Stimulated activated CD8-positive, alpha-beta memory T cell treated with anti-CD3 and anti-CD28 coated beads, Interleukin-12 subunit alpha, Interleukin-12 subunit beta, amount 100 ng/mL, for 24 hours (primary cell): ENCODE data around the gene NXPE3.
A peak's percentile ranks its signal among the peaks of the same experiment; 100 is the strongest.
"Not testable (repeated sequence)": the region's sequence is repeated elsewhere in the genome, so short reads cannot be mapped to it uniquely, and the experiment has no call there.

Experiments
- DNase-seq: peaks from one replicate; pipeline ENCODE4 v3.0.0-alpha.2; 2020; ENCODE audit errors: extremely low read depth

The NXPE3 gene

DNA sequence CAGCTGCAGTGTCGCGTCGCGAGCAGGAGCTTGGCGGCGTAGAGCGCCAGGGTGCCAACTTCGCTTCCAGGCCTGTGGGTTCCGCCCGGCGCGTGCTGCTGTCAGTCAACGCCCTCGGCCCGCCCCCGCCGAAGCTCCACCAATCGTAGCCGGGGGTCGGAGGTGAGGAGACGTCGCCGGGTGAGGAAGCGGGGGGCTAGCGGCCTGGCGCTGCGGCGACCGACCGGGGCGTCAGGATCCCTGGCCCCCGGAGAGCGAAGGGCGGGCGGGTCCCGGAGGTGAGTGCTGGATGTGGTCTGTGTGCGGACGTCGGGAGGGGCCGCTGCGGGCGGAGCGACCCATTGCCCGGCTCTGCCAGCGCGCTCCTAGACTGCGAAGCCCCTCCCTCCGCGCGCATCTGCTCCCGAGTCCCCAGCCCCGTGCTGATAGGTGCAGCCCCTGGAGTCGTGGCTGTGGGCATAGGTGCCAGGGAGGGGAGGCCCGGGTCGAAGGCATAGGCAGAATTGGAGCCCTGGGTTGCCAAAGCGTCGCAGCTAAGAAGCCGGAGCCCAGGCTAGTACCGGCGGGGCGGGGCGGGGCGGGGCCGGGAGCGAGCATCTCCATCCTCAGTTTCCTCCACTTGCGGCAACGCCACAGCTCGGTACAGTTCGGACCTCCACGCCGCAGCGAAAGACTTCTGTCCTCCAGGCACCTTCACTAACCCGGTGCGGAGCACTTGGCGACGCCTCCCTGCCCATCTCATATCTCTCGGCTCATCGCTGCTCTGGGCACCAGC is at the start of gene NXPE3:
TSS of gene NXPE3 (plus strand) at position 165 of the 775 bp plus-strand sequence. CDS start 6,386 bp downstream, outside the sequence.
- DNase-seq = peak; percentile 87

DNA sequence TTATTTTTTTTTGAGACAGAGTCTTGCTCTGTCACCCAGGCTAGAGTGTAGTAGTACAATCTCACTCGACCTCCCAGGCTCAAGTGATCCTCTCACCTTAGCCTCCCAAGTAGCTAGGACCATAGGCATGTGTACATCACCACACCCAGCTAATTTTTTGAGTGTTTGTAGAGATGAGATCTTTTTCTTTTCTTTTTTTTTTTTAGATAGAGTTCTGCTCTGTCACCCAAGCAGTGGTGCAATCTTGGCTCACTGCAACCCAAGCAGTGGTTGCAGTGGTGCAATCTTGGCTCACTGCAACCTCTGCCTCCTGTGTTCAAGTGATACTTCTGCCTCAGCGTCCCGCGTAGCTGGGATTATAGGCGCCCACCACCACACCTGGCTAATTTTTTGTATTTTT is 49.4 kb upstream of the NXPE3 start:
- DNase-seq = no peak

DNA sequence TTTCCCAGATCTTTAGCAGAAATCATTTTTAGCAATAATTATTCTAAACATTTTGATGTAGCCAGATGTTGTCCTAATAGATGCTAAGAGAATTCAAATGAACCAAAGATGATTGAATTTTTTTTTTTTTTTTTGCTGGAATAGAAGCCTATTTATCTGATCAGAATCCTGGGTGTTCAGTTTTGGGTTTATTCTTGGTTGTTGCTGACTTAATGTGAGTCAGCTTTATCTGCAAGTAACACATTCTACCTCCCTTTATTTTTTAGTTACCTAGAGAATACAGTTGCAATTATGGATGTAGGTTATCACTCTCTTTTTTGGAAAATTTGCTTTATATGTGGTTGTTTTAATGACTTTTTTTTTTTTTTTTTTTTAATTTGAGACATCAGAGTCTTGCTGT is 48.2 kb upstream of the NXPE3 start:
- no peak for DNase-seq

DNA sequence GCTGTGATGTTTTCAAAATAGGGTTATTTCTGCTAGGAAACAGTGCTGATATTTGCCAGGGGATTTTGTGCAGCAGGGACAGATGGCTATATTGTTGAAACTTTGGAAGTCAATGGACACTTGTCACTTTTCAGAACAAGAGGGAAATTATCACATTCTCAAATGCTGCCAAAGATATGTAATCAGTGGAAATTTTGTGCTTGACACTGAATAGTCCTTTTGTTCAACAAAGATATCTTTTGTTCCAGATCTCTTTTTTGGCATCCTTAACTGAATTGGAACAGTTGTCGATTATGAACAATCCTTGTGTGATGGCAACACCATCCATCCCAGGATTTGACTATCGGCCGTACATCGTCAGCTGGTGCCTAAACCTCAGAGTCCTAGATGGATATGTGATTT is 46.8 kb upstream of the NXPE3 start:
- no peak for DNase-seq

DNA sequence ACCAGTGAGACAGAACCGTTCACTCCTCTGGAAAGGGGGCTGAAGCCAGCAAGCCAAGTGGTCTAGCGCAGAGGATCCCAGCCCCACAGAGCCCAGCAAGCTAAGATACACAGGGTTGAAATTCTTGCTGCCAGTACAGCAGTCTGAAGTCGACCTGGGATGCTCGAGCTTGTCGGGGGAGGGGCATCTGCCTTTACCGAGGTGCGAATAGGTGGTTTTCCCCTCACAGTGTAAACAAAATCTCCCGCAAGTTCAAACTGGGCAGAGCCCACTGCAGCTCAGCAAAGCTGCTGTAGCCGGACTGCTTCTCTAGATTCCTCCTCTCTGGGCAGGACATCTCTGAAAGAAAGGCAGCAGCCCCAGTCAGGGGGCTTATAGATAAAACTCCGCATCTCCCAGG is 43.2 kb upstream of the NXPE3 start:
- DNase-seq = no peak

DNA sequence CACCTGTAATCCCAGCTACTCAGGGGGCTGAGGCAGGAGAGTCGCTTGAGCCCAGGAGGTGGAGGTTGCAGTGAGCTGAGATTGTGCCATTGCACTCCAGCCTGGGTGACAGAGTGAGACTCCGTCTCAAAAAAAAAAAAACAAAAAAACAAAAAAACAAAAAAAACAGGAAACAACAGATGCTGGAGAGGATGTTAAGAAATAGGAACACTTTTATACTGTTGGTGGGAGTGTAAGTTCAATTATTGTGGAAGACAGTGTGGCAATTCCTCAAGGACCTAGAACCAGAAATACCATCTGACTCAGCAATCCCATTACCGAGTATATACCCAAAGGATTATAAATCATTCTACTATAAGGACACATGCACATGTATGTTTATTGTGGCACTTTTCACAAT is 37.1 kb upstream of the NXPE3 start:
- not testable (repeated sequence) for DNase-seq

DNA sequence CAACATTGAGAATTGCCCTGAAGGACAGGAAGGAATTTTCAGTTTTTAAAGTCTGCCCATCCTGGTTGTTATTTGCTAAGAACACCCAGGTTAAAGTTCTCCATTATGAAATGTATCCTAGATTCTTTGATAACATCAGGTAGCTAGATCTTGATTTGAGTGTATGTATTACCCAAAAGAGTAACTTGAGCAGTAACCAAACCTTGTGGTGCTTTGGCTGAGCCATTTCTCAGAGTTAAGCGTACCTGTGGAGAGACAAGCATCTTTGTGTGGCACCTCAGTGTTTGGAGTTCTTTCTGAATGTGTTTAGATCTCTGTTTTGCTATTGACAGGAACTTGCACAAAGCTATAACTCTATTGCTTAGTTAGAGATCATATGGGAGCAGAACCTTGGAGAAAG is 34.2 kb upstream of the NXPE3 start:
- no peak for DNase-seq

DNA sequence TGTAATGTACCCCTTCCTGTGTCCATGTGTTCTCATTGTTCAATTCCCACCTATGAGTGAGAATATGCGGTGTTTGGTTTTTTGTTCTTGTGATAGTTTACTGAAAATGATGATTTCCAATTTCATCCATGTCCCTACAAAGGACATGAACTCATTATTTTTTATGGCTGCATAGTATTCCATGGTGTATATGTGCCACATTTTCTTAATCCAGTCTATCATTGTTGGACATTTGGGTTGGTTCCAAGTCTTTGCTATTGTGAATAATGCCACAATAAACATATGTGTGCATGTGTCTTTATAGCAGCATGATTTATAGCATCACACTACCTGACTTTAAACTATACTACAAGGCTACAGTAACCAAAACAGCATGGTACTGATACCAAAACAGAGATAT is 33.1 kb upstream of the NXPE3 start:
- not testable (repeated sequence) for DNase-seq

DNA sequence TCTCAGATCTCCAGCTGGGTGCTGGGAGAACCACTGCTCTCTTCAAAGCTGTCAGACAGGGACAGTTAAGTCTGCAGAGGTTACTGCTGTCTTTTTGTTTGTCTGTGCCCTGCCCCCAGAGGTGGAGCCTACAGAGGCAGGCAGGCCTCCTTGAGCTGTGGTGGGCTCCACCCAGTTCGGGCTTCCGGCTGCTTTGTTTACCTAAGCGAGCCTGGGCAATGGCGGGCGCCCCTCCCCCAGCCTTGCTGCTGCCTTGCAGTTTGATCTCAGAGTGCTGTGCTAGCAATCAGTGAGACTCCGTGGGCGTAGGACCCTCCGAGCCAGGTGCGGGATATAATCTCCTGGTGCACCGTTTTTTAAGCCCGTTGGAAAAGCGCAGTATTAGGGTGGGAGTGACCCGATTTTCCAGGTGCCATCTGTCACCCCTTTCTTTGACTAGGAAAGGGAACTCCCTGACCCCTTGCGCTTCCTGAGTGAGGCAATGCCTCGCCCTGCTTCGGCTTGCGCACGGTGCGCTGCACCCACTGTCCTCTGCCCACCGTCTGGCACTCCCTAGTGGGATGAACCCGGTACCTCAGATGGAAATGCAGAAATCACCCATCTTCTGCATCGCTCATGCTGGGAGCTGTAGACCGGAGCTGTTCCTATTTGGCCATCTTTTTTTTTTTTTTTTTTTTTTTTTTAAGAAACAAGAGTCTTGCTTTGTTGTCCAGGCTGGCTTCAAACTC is 25.5 kb upstream of the NXPE3 start:
- DNase-seq = not testable (repeated sequence)

DNA sequence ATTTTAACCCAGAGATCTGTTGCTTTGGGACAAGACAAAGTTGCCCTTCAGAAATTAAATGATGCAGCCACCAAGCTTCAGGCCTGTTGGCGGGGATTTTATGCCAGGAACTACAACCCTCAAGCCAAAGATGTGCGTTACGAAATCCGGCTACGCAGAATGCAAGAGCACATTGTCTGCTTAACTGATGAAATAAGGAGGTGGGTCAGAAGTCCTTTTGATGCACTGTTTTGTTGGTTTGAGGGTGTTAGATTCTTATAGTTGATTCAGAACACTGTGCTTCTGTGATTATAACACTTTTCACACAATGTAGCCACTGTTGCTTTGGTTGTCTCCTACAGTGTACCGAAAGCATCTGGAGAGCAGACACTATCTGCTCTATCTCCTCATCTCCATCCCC is 20.8 kb upstream of the NXPE3 start:
- DNase-seq = no peak

DNA sequence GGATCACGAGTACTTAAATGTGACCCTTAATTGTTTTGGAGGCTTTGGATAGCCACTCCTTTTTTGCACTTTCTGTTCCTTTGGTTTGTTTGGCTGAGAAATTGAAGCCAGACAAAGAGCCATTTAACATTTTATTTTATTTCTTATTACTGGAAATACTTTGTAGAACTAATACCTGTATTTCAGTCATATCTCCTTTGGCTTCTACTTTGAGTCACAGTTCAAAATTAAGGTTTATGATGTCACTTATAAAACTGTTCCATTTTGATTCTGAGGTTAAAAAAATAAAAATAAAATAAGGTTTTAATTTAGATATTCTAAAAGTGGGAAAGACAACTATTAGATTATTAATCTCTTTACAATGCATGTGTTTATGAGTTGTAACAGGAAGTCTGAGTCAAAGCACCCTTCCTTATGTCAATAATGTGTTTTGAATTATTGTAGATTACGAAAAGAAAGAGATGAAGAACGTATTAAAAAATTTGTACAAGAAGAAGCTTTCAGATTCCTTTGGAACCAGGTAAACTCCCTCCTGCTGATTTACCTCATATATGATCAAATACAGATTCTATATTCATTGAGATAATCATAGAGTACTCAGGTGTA is 16.9 kb upstream of the NXPE3 start:
- no peak for DNase-seq

DNA sequence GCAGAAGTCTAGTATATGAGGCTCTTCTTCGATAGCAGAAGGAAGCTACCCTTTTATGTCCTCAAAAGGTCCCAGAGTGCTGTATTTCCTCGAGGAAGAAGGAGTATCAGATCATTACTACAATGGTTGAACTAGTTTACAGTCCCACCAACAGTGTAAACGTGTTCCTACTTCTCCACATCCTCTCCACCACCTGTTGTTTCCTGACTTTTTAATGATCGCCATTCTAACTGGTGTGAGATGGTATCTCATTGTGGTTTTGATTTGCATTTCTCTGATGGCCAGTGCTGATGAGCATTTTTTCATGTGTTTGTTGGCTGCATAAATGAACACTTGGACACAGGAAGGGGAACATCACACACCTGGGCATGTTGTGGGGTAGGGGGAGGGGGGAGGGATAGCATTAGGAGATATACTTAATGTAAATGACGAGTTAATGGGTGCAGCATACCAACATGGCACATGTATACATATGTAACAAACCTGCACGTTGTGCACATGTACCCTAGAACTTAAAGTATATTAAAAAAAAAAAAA is 1.2 kb upstream of the NXPE3 start:
- DNase-seq = not testable (repeated sequence)

DNA sequence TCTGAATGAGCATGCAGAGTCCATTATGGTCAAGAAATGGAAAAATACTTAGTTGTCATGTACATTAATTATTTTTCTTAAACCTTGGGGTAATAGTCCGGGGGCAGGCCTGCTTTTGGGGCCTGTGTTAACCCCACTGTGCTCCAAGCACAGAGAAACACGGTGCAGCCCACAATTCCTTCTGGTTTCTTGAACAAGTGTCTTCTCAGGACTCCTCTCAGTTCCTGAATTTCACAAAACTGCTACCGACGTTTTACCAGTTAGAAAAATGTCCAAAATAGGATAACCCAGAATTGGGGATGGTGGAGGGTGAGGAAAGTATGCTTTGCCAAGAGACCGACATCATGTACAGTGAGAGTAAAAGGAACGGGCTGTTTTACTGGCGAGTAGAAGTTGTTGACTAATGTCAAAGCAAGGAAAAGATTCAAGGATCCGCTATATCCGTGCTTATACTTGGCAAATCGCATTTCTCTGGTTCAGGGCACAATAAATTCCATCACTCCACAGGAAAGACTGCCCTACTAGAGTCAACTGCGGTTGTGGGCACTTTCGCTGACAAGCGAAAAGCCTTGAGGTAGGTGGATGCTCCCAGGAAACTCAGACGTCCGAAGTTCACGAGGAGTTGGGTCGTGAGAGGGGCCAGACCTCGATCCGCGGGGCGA is 495 bp upstream of the NXPE3 start:
- no peak for DNase-seq

DNA sequence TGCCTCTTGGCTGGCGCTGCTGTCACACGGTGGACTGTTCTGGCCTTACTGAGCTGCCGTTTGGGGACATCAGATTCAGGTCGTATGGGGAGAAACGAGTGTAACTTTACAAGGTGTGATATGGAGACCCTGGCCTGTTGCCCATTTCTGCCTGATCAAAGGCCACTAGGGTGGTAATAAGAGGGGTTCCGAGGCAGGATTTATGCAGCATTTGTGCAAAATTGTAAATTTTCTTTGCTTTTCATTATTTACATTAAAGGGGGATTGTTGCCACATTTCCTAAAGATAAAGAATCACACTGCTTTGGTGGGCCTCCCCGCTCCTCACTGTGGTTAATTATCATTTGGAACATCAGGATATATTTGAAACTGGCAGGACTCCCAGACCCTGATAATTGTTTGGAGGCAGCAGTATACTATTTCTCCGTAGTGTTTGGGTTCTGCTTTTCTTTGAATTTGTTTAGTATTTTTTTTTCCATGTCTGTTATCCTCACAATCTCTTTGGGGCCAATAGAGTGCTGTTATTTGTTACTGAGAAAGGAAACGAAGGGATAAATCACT is 891 bp downstream of the NXPE3 start:
- DNase-seq = no peak

DNA sequence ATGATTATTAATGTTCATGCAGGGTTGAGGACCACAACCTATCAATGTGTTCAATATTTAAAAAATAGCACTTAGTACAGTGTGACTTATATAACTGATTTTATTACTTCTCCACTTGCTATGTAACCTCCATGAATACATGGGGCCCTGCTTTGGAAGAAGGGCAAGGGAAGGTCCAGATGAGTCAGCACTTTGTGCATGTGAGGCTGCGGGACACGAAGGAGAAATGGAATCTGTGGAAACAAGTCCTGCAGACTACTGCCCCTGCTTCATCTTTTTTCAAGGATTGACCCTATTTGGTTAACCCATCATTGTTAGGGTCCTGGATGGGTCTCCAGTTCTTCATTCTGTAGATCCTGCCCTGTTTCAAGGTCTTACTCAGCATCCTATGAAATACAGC is 1.6 kb downstream of the NXPE3 start:
- DNase-seq = no peak

DNA sequence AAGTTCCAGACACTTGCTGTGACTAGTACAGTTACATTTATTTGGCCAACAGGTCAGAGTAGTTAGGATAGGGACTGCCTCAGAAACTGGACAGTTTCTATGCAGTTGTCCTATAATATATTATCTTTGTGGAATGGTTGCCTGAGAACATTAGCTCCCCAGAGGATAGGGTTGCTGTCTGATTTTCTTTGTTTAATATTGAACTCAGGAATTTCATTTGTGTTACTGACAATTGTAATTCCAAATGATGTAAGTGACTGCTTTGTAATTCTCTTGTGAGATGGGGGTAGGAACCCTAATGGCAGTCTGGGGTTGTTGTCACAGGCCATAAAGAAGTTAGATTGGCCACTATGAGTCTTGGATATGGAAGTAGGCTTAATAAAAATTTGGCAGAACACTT is 2.2 kb downstream of the NXPE3 start:
- DNase-seq = no peak

DNA sequence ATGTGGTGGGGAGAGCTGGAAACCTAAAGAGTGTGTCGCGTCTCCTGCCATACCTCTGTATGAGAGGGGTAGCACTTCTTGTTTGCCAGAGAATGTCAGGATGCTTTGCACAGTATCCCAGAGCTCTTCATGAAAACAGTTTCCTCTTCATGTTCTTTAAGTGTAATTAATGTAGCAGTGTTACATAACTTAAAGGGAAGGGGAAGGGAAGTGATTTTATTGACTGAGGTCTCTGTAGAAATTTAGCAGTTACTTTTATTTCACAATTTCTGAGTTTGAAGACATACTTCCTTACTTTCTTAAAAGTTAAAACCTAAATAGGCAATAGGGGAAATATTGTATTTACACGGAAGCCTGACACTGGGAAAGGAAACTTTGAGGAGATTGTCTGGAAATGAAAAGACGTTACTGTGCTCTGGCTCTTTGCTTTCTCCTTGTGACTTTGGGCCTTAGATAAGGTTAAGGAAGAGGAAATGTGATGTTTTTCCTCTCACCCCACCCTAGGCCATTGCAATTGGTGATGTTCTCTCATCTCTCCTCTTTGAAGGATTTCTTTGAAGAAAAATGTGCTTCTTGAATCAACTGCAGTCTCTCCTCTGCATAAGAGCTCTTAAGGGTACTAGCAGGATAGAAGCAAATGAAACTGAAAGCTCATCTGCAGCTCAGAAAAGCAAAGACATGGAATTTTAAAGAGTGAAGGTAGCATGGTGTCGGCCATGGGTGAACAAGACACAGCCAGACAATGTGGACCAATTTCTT is 6.0 kb downstream of the NXPE3 start:
- no peak for DNase-seq

DNA sequence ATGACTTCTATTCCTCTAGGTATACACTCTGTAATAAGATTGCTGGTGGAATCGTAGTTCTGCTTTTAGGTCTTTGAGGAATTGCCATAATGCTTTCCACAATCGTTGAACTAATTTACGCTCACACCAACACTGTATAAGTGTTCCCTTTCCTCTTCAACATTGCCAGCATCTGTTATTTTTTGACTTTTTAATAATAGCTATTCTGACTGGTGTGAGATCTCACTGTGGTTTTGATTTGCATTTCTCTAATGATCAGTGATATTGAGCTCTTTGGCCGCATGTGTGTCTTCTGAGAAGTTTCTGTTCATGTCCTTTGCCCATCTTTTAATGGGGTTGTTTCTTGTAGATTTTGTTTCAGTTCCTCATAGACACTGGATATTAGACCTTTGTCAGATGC is 12.8 kb downstream of the NXPE3 start:
- DNase-seq = no peak

DNA sequence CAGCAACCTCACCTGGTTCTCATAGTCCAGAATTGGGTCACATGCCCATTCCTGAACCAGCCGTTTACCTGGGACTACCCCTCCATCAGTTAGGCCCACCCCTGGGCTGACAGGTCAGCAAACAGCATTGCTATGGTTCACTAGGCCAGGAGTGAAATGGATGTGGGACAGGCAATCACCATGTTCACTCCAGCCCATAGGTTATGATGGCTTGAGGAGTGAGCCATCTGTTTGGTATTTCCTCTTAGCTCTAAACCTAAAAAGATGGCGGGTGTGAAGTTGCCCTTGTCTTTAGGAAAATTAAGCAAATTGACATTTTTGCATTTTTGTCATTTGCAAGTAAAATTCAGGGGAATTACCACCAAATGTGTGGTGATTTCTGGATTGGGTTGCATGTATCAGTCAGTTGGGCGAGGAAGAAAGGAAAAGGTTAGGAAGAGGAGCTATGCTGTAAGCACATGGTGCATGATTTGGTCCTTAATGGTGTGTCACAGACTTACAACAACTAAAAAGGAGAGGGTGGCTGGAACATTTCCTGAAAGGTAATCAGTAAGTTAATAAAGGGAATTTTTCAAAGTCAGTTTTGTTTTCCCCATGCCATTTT is 17.2 kb downstream of the NXPE3 start:
- DNase-seq = no peak

DNA sequence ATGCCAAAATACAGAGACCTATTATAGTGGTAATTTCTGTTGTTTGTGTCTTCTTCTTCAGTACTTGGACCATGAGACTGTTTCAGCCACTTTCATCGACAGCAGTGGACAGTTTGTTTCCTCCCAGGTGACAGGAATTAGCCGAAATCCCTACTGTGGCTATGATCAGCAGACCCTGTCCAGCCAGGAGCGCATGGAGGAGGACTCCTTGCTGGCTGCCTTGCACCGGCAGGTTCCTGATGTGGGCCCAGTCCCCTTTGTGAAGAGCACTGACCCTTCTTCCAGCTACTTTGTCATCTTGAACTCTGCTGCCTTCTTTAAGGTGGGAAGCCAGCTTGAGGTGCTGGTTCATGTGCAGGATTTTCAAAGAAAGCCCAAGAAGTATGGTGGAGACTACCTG is 22.2 kb downstream of the NXPE3 start:
- no peak for DNase-seq

DNA sequence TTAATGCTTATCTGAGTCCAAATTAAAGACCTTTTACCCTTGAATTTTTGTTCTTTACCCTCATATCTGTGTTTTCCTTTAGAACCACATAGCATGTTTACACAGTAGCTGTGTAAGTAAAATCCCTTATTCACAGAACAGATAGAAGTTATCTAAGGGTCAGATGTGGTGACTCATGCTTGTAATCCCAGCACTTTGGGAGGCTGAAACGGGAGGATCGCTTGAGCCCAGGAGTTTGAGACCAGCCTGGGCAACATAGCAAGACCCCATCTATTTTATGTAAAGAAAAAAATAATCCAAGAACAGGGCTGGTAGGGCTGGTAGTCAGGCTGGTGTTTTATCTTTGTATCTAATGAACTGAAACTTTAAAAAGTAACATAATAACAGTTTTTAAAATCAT is 23.2 kb downstream of the NXPE3 start:
- no peak for DNase-seq
